Astrocyte (in vitro differentiated cells and primary cell): Measurements from ENCODE around the gene TMEM106A. TPM values are rescaled to one million over a fixed set of nuclear protein-coding genes. Genes with fewer than 3 reads are reported as not detected.

Experiments used
- DNase-seq: peaks from one replicate; pipeline ENCODE4 v3.0.0-alpha.2; 2010; ENCODE audit warnings: low read depth
- FAIRE-seq: peaks from 2 replicates; lab custom pipeline; 2011; peaks lifted over from hg19 to GRCh38; lab: Jason Lieb, UNC
- H2AFZ ChIP-seq: 2 replicates; pipeline ENCODE4 v1.6.0; 2012; ENCODE audit warnings: low read depth, low read length, inconsistent platforms
- H3K27ac ChIP-seq: 2 replicates; pipeline ENCODE4 v1.5.1; 2011; ENCODE audit warnings: low read depth, low read length, inconsistent platforms
- H3K27me3 ChIP-seq: 2 replicates; pipeline ENCODE4 v1.6.0; 2011; ENCODE audit warnings: low read length, inconsistent platforms; ENCODE audit not compliant: insufficient read depth
- H3K36me3 ChIP-seq: 2 replicates; pipeline ENCODE4 v1.5.1; 2011; ENCODE audit warnings: low read length, inconsistent platforms; ENCODE audit not compliant: insufficient read depth
- H3K4me1 ChIP-seq: 2 replicates; pipeline ENCODE4 v1.5.1; 2011; ENCODE audit warnings: low read length, inconsistent platforms; ENCODE audit not compliant: insufficient read depth
- H3K4me2 ChIP-seq: 2 replicates; pipeline ENCODE4 v1.6.0; 2012; ENCODE audit warnings: low read length, inconsistent platforms
- H3K4me3 ChIP-seq: 2 replicates; pipeline ENCODE4 v1.5.1; 2011; ENCODE audit warnings: low read depth, mild to moderate bottlenecking, low read length, inconsistent platforms; ENCODE audit not compliant: insufficient read depth
- H3K79me2 ChIP-seq: 2 replicates; pipeline ENCODE4 v1.6.0; 2012; ENCODE audit warnings: mild to moderate bottlenecking, low read length, inconsistent platforms; ENCODE audit not compliant: insufficient read depth
- H3K9ac ChIP-seq: 2 replicates; pipeline ENCODE4 v1.6.0; 2012; ENCODE audit warnings: mild to moderate bottlenecking, low read length, inconsistent platforms
- H3K9me3 ChIP-seq: 2 replicates; pipeline ENCODE4 v1.5.1; 2012; ENCODE audit warnings: low read depth, mild to moderate bottlenecking, low read length, inconsistent platforms; ENCODE audit not compliant: insufficient read depth
- H4K20me1 ChIP-seq: 2 replicates; pipeline ENCODE4 v1.6.0; 2012; ENCODE audit warnings: low read length, inconsistent platforms; ENCODE audit not compliant: insufficient read depth
- H3K27ac Mint-ChIP-seq: one replicate; pipeline ENCODE4 v1.8.0; 2021; ENCODE audit warnings: mild to moderate bottlenecking, mixed read lengths; ENCODE audit not compliant: unreplicated experiment
- H3K27me3 Mint-ChIP-seq: one replicate; pipeline ENCODE4 v1.8.0; 2021; ENCODE audit warnings: low read depth, mixed read lengths; ENCODE audit not compliant: unreplicated experiment
- H3K36me3 Mint-ChIP-seq: one replicate; pipeline ENCODE4 v1.8.0; 2021; ENCODE audit warnings: low read depth, mixed read lengths; ENCODE audit not compliant: unreplicated experiment
- H3K4me1 Mint-ChIP-seq: one replicate; pipeline ENCODE4 v1.8.0; 2021; ENCODE audit warnings: low read depth, mixed read lengths; ENCODE audit not compliant: unreplicated experiment
- H3K4me3 Mint-ChIP-seq: one replicate; pipeline ENCODE4 v1.8.0; 2021; ENCODE audit warnings: mild to moderate bottlenecking, moderate library complexity, mixed read lengths; ENCODE audit not compliant: unreplicated experiment
- H3K9me3 Mint-ChIP-seq: one replicate; pipeline ENCODE4 v1.8.0; 2021; ENCODE audit warnings: mild to moderate bottlenecking, mixed read lengths; ENCODE audit not compliant: unreplicated experiment
- CTCF ChIP-seq: IDR thresholded peaks from 2 replicates; pipeline ENCODE4 v1.5.1; 2011; ENCODE audit warnings: low read depth, mild to moderate bottlenecking, inconsistent platforms, low read length, moderate library complexity; ENCODE audit not compliant: insufficient read depth
- EZH2 ChIP-seq: IDR thresholded peaks from 2 replicates; pipeline ENCODE4 v1.6.1; 2012; ENCODE audit warnings: mild to moderate bottlenecking, low read length, inconsistent platforms; ENCODE audit not compliant: insufficient read depth
- total RNA-seq: library from RNA; stranded (reverse); gene quantifications from 2 replicates; pipeline ENCODE4 v1.2.1, GENCODE V29; 2021

TMEM106A gene
- total RNA-seq, 1 donor from 2014 or later: 10.1 TPM

GRCh38 chr17:43170140-43170765 lies 41.4 kb upstream of the TMEM106A start:
- Mint-ChIP-seq H3K4me3 (no peak overlapping the region), H3K4me1 (peaks cover 10% of the 10 kb centered on the region), H3K27ac (no peak overlapping the region), H3K36me3 (peaks cover 3% of the 10 kb centered on the region), H3K9me3 (no peaks in the 10 kb centered on the region), H3K27me3 (no peaks in the 10 kb centered on the region)
- peak overlapping the region; percentile 94 for H3K27ac ChIP-seq
- H4K20me1 ChIP-seq: no peaks in the 10 kb centered on the region
- H3K27me3 ChIP-seq: no peaks in the 10 kb centered on the region
- H3K36me3 ChIP-seq: no peaks in the 10 kb centered on the region
- FAIRE-seq (peak; percentile 37), DNase-seq (peak; percentile 92)
- H3K79me2 ChIP-seq: peaks cover 31% of the 10 kb centered on the region
- H3K4me1 ChIP-seq: peaks cover 14% of the 10 kb centered on the region
- peak overlapping the region; percentile 90 for H3K4me3 ChIP-seq
- TF ChIP-seq CTCF: no peak
- no peak for TF ChIP-seq EZH2
- peak overlapping the region; percentile 90 for H2AFZ ChIP-seq
- H3K4me2 ChIP-seq: peak overlapping the region; percentile 95
- H3K9ac ChIP-seq: peak overlapping the region; percentile 92
- no peaks in the 10 kb centered on the region for H3K9me3 ChIP-seq

- Mint-ChIP-seq H3K27me3 (no peaks in the 10 kb centered on the region), H3K4me1 (peaks cover 15% of the 10 kb centered on the region), H3K9me3 (no peaks in the 10 kb centered on the region), H3K4me3 (no peak within 1 kb of the TSS), H3K36me3 (peaks cover 3% of the 10 kb centered on the region), H3K27ac (no peak within 1 kb of the TSS)
- no peak for TF ChIP-seq EZH2
- TF ChIP-seq CTCF: no peak
- peak; percentile 93 for DNase-seq
- no peaks in the 10 kb centered on the region for H3K27me3 ChIP-seq
- H3K9me3 ChIP-seq: no peaks in the 10 kb centered on the region
- H2AFZ ChIP-seq: peak within 1 kb of the TSS; percentile 90
- FAIRE-seq: peak; percentile 73
- H3K4me1 ChIP-seq: peaks cover 19% of the 10 kb centered on the region
- peak within 1 kb of the TSS; percentile 94 for H3K27ac ChIP-seq
- H3K9ac ChIP-seq: peak within 1 kb of the TSS; percentile 92
- H3K4me2 ChIP-seq: peak within 1 kb of the TSS; percentile 95
- peaks cover under 1% of the 10 kb centered on the region for H3K36me3 ChIP-seq
- H3K4me3 ChIP-seq: peak within 1 kb of the TSS; percentile 90
- H3K79me2 ChIP-seq: peaks cover 33% of the 10 kb centered on the region
- H4K20me1 ChIP-seq: no peaks in the 10 kb centered on the region
These were observed 40.7 kb upstream of the TMEM106A start, which contains the start of gene NBR1 for GRCh38 chr17:43170766-43171585. TSS of gene NBR1 (plus strand) at chr17:43171214. CDS start at chr17:43175800, 4,586 bp downstream.
